HG03103 (cell line): ENCODE results near the gene MVB12A.

Source experiments
- ATAC-seq: cut with Tn5 transposase; IDR thresholded peaks from one replicate; pipeline ENCODE4 v1.9.1; 2021; ENCODE audit warnings: low read depth; ENCODE audit not compliant: unreplicated experiment

Gene MVB12A

GRCh38 chr19:17404621-17405249 lies 15.1 kb upstream of the MVB12A start:
- ATAC-seq = peak; percentile 19

GRCh38 chr19:17405250-17406045 lies 14.4 kb upstream of the MVB12A start, which contains the start of gene BST2:
TSS of gene BST2 (minus strand) at chr19:17405630. CDS start at chr19:17405575, 55 bp downstream.
- ATAC-seq = peak; percentile 66

- no peak for ATAC-seq
These were observed 13.6 kb upstream of the MVB12A start for GRCh38 chr19:17406046-17406886.

GRCh38 chr19:17406887-17407196 lies 13.0 kb upstream of the MVB12A start:
- no peak for ATAC-seq

- ATAC-seq = no peak
These were observed 9.9 kb upstream of the MVB12A start for GRCh38 chr19:17409990-17410389.

GRCh38 chr19:17411801-17412200 lies 8.0 kb upstream of the MVB12A start:
- no peak for ATAC-seq

- ATAC-seq = no peak
These were observed 5.8 kb upstream of the MVB12A start for GRCh38 chr19:17414097-17414496.

- ATAC-seq = no peak
These were observed 4.7 kb upstream of the MVB12A start for GRCh38 chr19:17415121-17415520.

- ATAC-seq = no peak
These were observed 1.1 kb upstream of the MVB12A start for GRCh38 chr19:17418710-17419109.

GRCh38 chr19:17419154-17419620 lies 660 bp upstream of the MVB12A start:
- ATAC-seq = no peak

- ATAC-seq = no peak
These were observed 653 bp downstream of the MVB12A start for GRCh38 chr19:17420475-17420924.

GRCh38 chr19:17421942-17422341 lies 2.1 kb downstream of the MVB12A start:
- ATAC-seq = no peak

- no peak for ATAC-seq
These were observed 3.8 kb downstream of the MVB12A start for GRCh38 chr19:17423429-17424208.

- no peak for ATAC-seq
These were observed 5.0 kb downstream of the MVB12A start for GRCh38 chr19:17424743-17425365.

- no peak for ATAC-seq
These were observed 9.8 kb downstream of the MVB12A start for GRCh38 chr19:17429641-17430113.

- no peak for ATAC-seq
These were observed 11.6 kb downstream of the MVB12A start for GRCh38 chr19:17431417-17431816.

GRCh38 chr19:17435218-17435617 lies 15.4 kb downstream of the MVB12A start:
- no peak for ATAC-seq

- no peak for ATAC-seq
These were observed 16.4 kb downstream of the MVB12A start for GRCh38 chr19:17436094-17436873.

- ATAC-seq = no peak
These were observed 17.0 kb downstream of the MVB12A start for GRCh38 chr19:17436874-17437267.
